PC-9 (cell line): ENCODE results near the gene ZNFX1. TPM values are rescaled to one million over a fixed set of nuclear protein-coding genes. Genes with fewer than 3 reads are reported as not detected.

Experiments used
- BruUV-seq: library from RNA; stranded (reverse); fragments of 400-500 nt; replicated peaks from 2 replicates; lab custom pipeline; 2021; lab: Mats Ljungman, UMichigan
- CTCF ChIA-PET: fragments of 300-600 bp; sonication (Branson Sonifier 250); formaldehyde crosslinking; loops from one replicate; lab custom pipeline; 2022; ENCODE audit warnings: antibody characterized with exemption; lab: Charles Lee
- POLR2A ChIA-PET: fragments of 300-600 bp; sonication (Branson Sonifier 250); formaldehyde crosslinking; loops from one replicate; lab custom pipeline; 2022; ENCODE audit warnings: antibody characterized with exemption; ENCODE audit not compliant: unreplicated experiment; lab: Charles Lee
- DNase-seq, 2 experiments: peaks; one replicate each; pipeline versions ENCODE4 v3.0.0 to v3.0.0-alpha.2; 2015 to 2022; ENCODE audit warnings: mixed read lengths in 1 of 2
- H2AFZ ChIP-seq: fragments of 200-600 bp; sonication (generic); 2 replicates; pipeline ENCODE4 v1.8.1; 2017; ENCODE audit warnings: antibody characterized with exemption
- H3F3A ChIP-seq: fragments of 200-600 bp; sonication (generic); 2 replicates; pipeline ENCODE4 v1.8.1; 2017; ENCODE audit warnings: antibody characterized with exemption, mild to moderate bottlenecking, low read depth; ENCODE audit not compliant: insufficient read depth
- H3K27ac ChIP-seq: fragments of 200-600 bp; sonication (generic); 2 replicates; pipeline ENCODE4 v1.6.1; 2016; ENCODE audit warnings: mixed run types
- H3K27me3 ChIP-seq: fragments of 200-600 bp; sonication (generic); 2 replicates; pipeline ENCODE4 v1.6.1; 2016; ENCODE audit warnings: low read depth, mixed run types; ENCODE audit not compliant: insufficient read depth
- H3K36me3 ChIP-seq: fragments of 200-600 bp; sonication (generic); 2 replicates; pipeline ENCODE4 v1.6.1; 2016; ENCODE audit warnings: low read depth, mixed run types
- H3K4me1 ChIP-seq: fragments of 200-600 bp; sonication (generic); replicated peaks from 2 replicates; pipeline ENCODE4 v1.6.1; 2016; ENCODE audit warnings: mixed run types; ENCODE audit not compliant: insufficient read depth
- H3K4me2 ChIP-seq: fragments of 200-600 bp; sonication (generic); 2 replicates; pipeline ENCODE4 v1.6.1; 2017; ENCODE audit warnings: mixed run types
- H3K4me3 ChIP-seq: fragments of 200-600 bp; sonication (generic); 2 replicates; pipeline ENCODE4 v1.6.1; 2016; ENCODE audit warnings: mixed run types
- H3K79me2 ChIP-seq: fragments of 200-600 bp; sonication (generic); 2 replicates; pipeline ENCODE4 v1.6.1; 2017; ENCODE audit warnings: low read depth, mixed run types
- H3K9me2 ChIP-seq: fragments of 200-600 bp; sonication (generic); 2 replicates; pipeline ENCODE4 v1.8.1; 2017; ENCODE audit warnings: mild to moderate bottlenecking; ENCODE audit not compliant: insufficient read depth
- H3K9me3 ChIP-seq: fragments of 200-600 bp; sonication (generic); 2 replicates; pipeline ENCODE4 v1.8.1; 2016; ENCODE audit warnings: low read depth; ENCODE audit not compliant: insufficient read depth
- H4K20me1 ChIP-seq: fragments of 200-600 bp; sonication (generic); 2 replicates; pipeline ENCODE4 v1.8.1; 2017; ENCODE audit not compliant: insufficient read depth
- EZH2 ChIP-seq: fragments of 200-600 bp; sonication (generic); IDR thresholded peaks from 2 replicates; pipeline ENCODE4 v1.8.0; 2017; ENCODE audit warnings: antibody characterized with exemption, low read depth
- intact Hi-C: fragments of 100-400 bp; cut with micrococcal nuclease; formaldehyde crosslinking; loops from one replicate; pipeline ENCODE4 v1.10.0; 2022; ENCODE audit not compliant: unreplicated experiment
- total RNA-seq: library from RNA; stranded (reverse); gene quantifications from 2 replicates; pipeline ENCODE4 v1.2.3, GENCODE V29; 2021
- TF ChIP-seq, protein P1 (sequence below): fragments of 200-600 bp; sonication (generic); conservative IDR thresholded peaks from 2 replicates; pipeline ENCODE4 v1.6.1; 2017; ENCODE audit warnings: mixed run types, antibody characterized with exemption, mild to moderate bottlenecking, moderate library complexity

Gene ZNFX1
- total RNA-seq, 1 experiment from 2014 or later = 29.7 TPM

GRCh38 chr20:49287555-49288249 lies 9.8 kb upstream of the ZNFX1 start:
- intact Hi-C loops = loop anchor here (2.0 kb wide), 1 partner anchor 19 kb away; no protein-coding TSS in a partner anchor
- ChIA-PET CTCF (interaction anchor here (0.6 to 0.7 kb wide), 2 partner anchors 20 to 41 kb away, joined by 3 to 4 read pairs; no protein-coding TSS in a partner anchor), POLR2A (interaction anchor here (0.7 kb wide), 2 partner anchors 18 to 33 kb away, joined by 5 to 6 read pairs; no protein-coding TSS in a partner anchor)
- no peak for TF ChIP-seq EZH2
- TF ChIP-seq, protein P1, sequence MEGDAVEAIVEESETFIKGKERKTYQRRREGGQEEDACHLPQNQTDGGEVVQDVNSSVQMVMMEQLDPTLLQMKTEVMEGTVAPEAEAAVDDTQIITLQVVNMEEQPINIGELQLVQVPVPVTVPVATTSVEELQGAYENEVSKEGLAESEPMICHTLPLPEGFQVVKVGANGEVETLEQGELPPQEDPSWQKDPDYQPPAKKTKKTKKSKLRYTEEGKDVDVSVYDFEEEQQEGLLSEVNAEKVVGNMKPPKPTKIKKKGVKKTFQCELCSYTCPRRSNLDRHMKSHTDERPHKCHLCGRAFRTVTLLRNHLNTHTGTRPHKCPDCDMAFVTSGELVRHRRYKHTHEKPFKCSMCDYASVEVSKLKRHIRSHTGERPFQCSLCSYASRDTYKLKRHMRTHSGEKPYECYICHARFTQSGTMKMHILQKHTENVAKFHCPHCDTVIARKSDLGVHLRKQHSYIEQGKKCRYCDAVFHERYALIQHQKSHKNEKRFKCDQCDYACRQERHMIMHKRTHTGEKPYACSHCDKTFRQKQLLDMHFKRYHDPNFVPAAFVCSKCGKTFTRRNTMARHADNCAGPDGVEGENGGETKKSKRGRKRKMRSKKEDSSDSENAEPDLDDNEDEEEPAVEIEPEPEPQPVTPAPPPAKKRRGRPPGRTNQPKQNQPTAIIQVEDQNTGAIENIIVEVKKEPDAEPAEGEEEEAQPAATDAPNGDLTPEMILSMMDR = no peak
- Histone ChIP-seq H3K9me2 (no peaks in the 10 kb centered on the region), H3K79me2 (peaks cover 61% of the 10 kb centered on the region), H4K20me1 (peaks cover 90% of the 10 kb centered on the region), H3K4me2 (peak overlapping the region; percentile 92), H3K36me3 (peaks cover 80% of the 10 kb centered on the region), H3K9me3 (peaks cover 46% of the 10 kb centered on the region), H3F3A (peaks cover 100% of the 10 kb centered on the region), H2AFZ (no peak overlapping the region), H3K27me3 (peaks cover 5% of the 10 kb centered on the region; the same call in 1 of the 2 replicates), H3K4me3 (peak overlapping the region; percentile 9; the same call in 1 of the 2 replicates), H3K27ac (peak overlapping the region; percentile 82), H3K4me1 (peaks cover 67% of the 10 kb centered on the region)
- peak in 1 of 2 experiments; percentile 73 for DNase-seq
- BruUV-seq = no TSS peak

DNA sequence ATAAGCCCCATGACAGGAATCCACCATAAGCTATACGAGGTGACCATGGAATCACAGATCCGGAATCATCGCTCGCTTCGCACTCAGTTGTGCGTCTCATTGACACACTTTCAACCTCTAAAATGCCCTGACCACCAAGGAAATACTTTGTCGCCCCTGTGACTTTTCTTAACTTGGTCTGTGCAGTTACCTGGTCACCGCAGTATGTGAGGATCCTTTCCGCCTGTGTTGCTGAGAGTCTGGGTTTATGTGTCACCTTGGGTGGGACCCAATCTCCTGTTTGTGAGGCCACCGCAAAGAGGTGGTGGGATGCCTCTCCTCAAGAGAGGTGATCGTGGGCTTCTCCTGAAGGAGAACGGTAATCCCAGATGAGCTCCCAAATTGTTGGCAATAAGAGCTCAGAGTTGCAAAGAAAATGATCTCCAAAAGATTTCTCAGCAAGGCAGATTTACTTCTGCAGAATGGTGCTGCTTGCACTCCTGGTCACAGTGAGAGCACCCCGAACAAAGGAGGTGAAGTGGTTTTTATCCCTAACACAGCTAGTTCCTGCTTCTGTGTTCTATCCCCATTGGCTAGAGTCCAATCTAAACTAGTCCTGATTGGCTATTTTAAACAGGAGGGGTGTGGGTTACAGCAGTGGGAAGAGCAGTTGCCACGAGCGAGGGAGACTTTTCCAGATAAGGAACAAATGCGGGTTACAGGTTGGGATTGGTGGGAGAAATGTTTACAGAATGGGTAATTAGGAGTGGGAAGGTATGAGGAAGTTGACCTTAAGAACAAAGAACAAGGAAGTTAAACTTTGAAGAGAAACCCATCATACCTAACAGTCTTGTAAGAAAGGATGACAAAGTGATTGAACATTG lies 9.1 kb upstream of the ZNFX1 start:
- Histone ChIP-seq H3K4me3 (peak overlapping the region; percentile 98), H3K27me3 (peaks cover 9% of the 10 kb centered on the region; the same call in 1 of the 2 replicates), H3K4me1 (peaks cover 75% of the 10 kb centered on the region), H3K4me2 (peak overlapping the region; percentile 92), H3K9me3 (peaks cover 54% of the 10 kb centered on the region), H3K36me3 (peaks cover 88% of the 10 kb centered on the region), H3K79me2 (peaks cover 69% of the 10 kb centered on the region), H3F3A (peaks cover 100% of the 10 kb centered on the region), H4K20me1 (peaks cover 98% of the 10 kb centered on the region), H3K27ac (peak overlapping the region; percentile 82), H2AFZ (no peak overlapping the region), H3K9me2 (no peaks in the 10 kb centered on the region)
- ChIA-PET CTCF (interaction anchor here (0.6 to 0.7 kb wide), 2 partner anchors 19 to 41 kb away, joined by 3 to 4 read pairs; no protein-coding TSS in a partner anchor), POLR2A (interaction anchor here (0.7 kb wide), 1 partner anchor 19 kb away, joined by 5 read pairs; no protein-coding TSS in a partner anchor)
- peak; percentile 34 to 94 for DNase-seq
- BruUV-seq = TSS peak; percentile 52
- intact Hi-C loops = no loop called here
- TF ChIP-seq, protein P1 = no peak
- no peak for TF ChIP-seq EZH2

DNA sequence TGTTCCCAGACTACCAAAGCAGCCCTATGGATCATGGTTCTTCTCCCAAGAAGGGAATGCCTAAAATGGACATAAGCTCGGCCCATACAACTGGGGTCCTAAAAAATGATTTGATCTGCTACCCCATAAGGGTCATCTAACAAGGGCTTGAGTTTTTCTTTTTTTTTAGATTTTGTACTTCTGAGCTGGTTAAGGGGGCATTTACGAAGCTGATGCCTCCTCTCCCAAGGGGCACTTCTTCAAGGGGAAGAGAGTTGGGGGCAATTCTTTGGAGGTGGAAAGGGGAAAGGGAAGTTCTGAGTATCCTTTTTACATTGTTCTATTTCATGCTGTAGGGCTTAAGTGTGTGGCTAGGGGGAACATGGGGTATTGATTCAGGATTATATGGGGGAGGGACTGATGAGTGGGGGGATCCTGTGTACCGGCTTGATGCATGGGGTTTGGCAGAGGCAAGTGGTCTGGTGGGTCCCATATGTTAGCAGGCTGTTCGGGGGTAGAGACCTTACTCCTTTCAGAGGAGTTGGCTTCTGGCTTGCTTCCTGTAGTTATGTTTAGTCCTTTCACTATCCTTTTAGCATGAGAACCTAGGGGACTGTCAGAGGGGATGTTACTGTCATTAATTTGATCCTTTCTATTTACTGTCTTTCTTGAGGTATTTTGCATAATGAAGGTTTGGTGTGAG lies 8.1 kb upstream of the ZNFX1 start:
- H3K27ac ChIP-seq = peak overlapping the region; percentile 82
- peaks cover 100% of the 10 kb centered on the region for H4K20me1 ChIP-seq
- ChIA-PET POLR2A (no interaction called here), CTCF (no interaction called here)
- peaks cover 13% of the 10 kb centered on the region for H3K27me3 ChIP-seq
- BruUV-seq = no TSS peak
- intact Hi-C loops = no loop called here
- TF ChIP-seq, protein P1 = no peak
- TF ChIP-seq EZH2 = no peak
- peaks cover 84% of the 10 kb centered on the region for H3K4me1 ChIP-seq
- peak overlapping the region; percentile 92 for H3K4me2 ChIP-seq
- peaks cover 100% of the 10 kb centered on the region for H3F3A ChIP-seq
- peak overlapping the region; percentile 98 for H3K4me3 ChIP-seq
- peaks cover 79% of the 10 kb centered on the region for H3K79me2 ChIP-seq
- no peak overlapping the region for H2AFZ ChIP-seq
- H3K9me3 ChIP-seq = peaks cover 63% of the 10 kb centered on the region
- H3K36me3 ChIP-seq = peaks cover 94% of the 10 kb centered on the region
- no peaks in the 10 kb centered on the region for H3K9me2 ChIP-seq
- no peak for DNase-seq
